H1 (cell line): Measurements from ENCODE around the gene PRKN. TPM values are rescaled to one million over a fixed set of nuclear protein-coding genes. Genes with fewer than 3 reads are reported as not detected.

ENCODE experiments used
- CTCF ChIA-PET: fragments of 300-600 bp; sonication (Branson Sonifier 250); formaldehyde crosslinking; loops from one replicate; lab custom pipeline; 2021; ENCODE audit not compliant: partially characterized antibody; lab: Charles Lee
- POLR2A ChIA-PET: fragments of 300-600 bp; sonication (Branson Sonifier 250); formaldehyde crosslinking; loops from one replicate; lab custom pipeline; 2021; ENCODE audit warnings: inconsistent platforms; ENCODE audit not compliant: partially characterized antibody; lab: Charles Lee
- DNase-seq, 2 experiments: peaks; one replicate each; pipeline versions ENCODE4 v3.0.0 to v3.0.0-alpha.2; 2010 to 2022; ENCODE audit warnings: low spot score in 2 of 2, low read depth in 1 of 2, mixed read lengths in 1 of 2
- FAIRE-seq: peaks from 2 replicates; lab custom pipeline; 2011; peaks lifted over from hg19 to GRCh38; lab: Jason Lieb, UNC
- H2AFZ ChIP-seq: 2 replicates; pipeline ENCODE4 v1.8.1; 2012; ENCODE audit warnings: low read length, inconsistent platforms
- H2AK5ac ChIP-seq: 2 replicates; pipeline ENCODE4 v1.6.1; 2013; ENCODE audit warnings: low read depth, low read length
- H2BK120ac ChIP-seq: replicated peaks from 2 replicates; pipeline ENCODE3; 2013; ENCODE audit warnings: low read depth, low read length, inconsistent platforms
- H2BK12ac ChIP-seq: 2 replicates; pipeline ENCODE4 v1.6.1; 2013; ENCODE audit warnings: low read depth, low read length
- H2BK15ac ChIP-seq: 2 replicates; pipeline ENCODE4 v1.6.1; 2013; ENCODE audit warnings: low read length
- H2BK20ac ChIP-seq: 2 replicates; pipeline ENCODE4 v1.6.1; 2013; ENCODE audit warnings: low read length
- H2BK5ac ChIP-seq: 2 replicates; pipeline ENCODE4 v1.6.1; 2013; ENCODE audit warnings: low read depth, low read length
- H3K14ac ChIP-seq: 2 replicates; pipeline ENCODE4 v1.6.1; 2013; ENCODE audit warnings: inconsistent platforms; ENCODE audit not compliant: insufficient read length
- H3K18ac ChIP-seq: 2 replicates; pipeline ENCODE4 v1.6.1; 2013; ENCODE audit warnings: low read length; ENCODE audit errors: extremely low read depth
- H3K23ac ChIP-seq: 2 replicates; pipeline ENCODE4 v1.6.1; 2013; ENCODE audit warnings: inconsistent platforms; ENCODE audit not compliant: insufficient read length
- H3K23me2 ChIP-seq: 2 replicates; pipeline ENCODE4 v1.6.1; 2013; ENCODE audit warnings: low read depth, low read length
- H3K27ac ChIP-seq: 2 replicates; pipeline ENCODE4 v1.6.1; 2011; ENCODE audit warnings: low read depth, low read length, inconsistent platforms
- H3K27me3 ChIP-seq, 4 experiments: replicated peaks in 1 of 4; 1 replicate in 1 of 4; 2 replicates in 3 of 4; pipeline versions ENCODE4 v1.6.1 to v1.8.1; 2011 to 2013; ENCODE audit warnings: low read length in 3 of 4, mild to moderate bottlenecking in 3 of 4, inconsistent platforms in 2 of 4, mixed read lengths in 2 of 4, moderate library complexity in 1 of 4; ENCODE audit not compliant: control insufficient read depth in 3 of 4, insufficient read depth in 3 of 4; ENCODE audit errors: extremely low read depth in 1 of 4
- H3K36me3 ChIP-seq, 4 experiments: 2 replicates each; pipeline versions ENCODE4 v1.6.1 to v1.8.1; 2011 to 2013; ENCODE audit warnings: mild to moderate bottlenecking in 4 of 4, low read length in 3 of 4, moderate library complexity in 2 of 4, control low read depth in 1 of 4, inconsistent platforms in 1 of 4; ENCODE audit not compliant: insufficient read depth in 4 of 4, control insufficient read depth in 2 of 4
- H3K4ac ChIP-seq: replicated peaks from 2 replicates; pipeline ENCODE3; 2013; ENCODE audit warnings: low read length, low read depth, mixed read lengths, inconsistent platforms; ENCODE audit not compliant: insufficient read length
- H3K4me1 ChIP-seq, 4 experiments: replicated peaks in 1 of 4; 1 replicate in 1 of 4; 2 replicates in 3 of 4; pipeline versions ENCODE4 v1.6.1 to v1.8.1; 2011 to 2013; ENCODE audit warnings: low read length in 3 of 4, inconsistent platforms in 2 of 4, mixed read lengths in 1 of 4; ENCODE audit not compliant: insufficient read depth in 4 of 4, control insufficient read depth in 3 of 4
- H3K4me2 ChIP-seq, 2 experiments: 2 replicates each; pipeline versions ENCODE4 v1.6.1 to v1.8.1; 2011 to 2013; ENCODE audit warnings: low read depth in 2 of 2, low read length in 2 of 2, control low read depth in 1 of 2, inconsistent platforms in 1 of 2, mild to moderate bottlenecking in 1 of 2; ENCODE audit not compliant: insufficient read depth in 1 of 2
- H3K4me3 ChIP-seq, 4 experiments: fragments of 200-600, 300-600 bp in 1 of 4; sonication (generic), shearing (Covaris generic), sonication (Bioruptor Twin) in 1 of 4; 2 replicates each; pipeline versions ENCODE4 v1.5.1 to v1.8.1; 2011 to 2016; ENCODE audit warnings: low read length in 4 of 4, low read depth in 3 of 4, control low read depth in 2 of 4, inconsistent platforms in 2 of 4, mild to moderate bottlenecking in 2 of 4, mixed read lengths in 1 of 4, moderate library complexity in 1 of 4; ENCODE audit not compliant: insufficient read depth in 2 of 4; ENCODE audit errors: extremely low read depth in 1 of 4
- H3K56ac ChIP-seq: replicated peaks from 2 replicates; pipeline ENCODE3; 2013; ENCODE audit warnings: low read depth, mild to moderate bottlenecking, mixed read lengths, low read length, inconsistent platforms; ENCODE audit not compliant: insufficient read length
- H3K79me1 ChIP-seq: 2 replicates; pipeline ENCODE4 v1.6.1; 2013; ENCODE audit warnings: low read depth, low read length, control low read depth
- H3K79me2 ChIP-seq, 2 experiments: 2 replicates each; pipeline versions ENCODE4 v1.6.1 to v1.8.1; 2012 to 2013; ENCODE audit warnings: low read length in 2 of 2, mild to moderate bottlenecking in 2 of 2, inconsistent platforms in 1 of 2; ENCODE audit not compliant: insufficient read depth in 2 of 2, control insufficient read depth in 1 of 2
- H3K9ac ChIP-seq, 4 experiments: replicated peaks in 1 of 4; 1 replicate in 1 of 4; 2 replicates in 3 of 4; pipeline versions ENCODE4 v1.6.1 to v1.8.1; 2011 to 2013; ENCODE audit warnings: low read depth in 3 of 4, low read length in 3 of 4, control low read depth in 2 of 4, mild to moderate bottlenecking in 2 of 4, moderate library complexity in 2 of 4, inconsistent platforms in 1 of 4; ENCODE audit errors: extremely low read depth in 1 of 4
- H3K9me3 ChIP-seq, 2 experiments: 2 replicates each; pipeline versions ENCODE4 v1.6.1 to v1.8.1; 2012 to 2013; ENCODE audit warnings: mild to moderate bottlenecking in 2 of 2, moderate library complexity in 2 of 2, control low read depth in 1 of 2, inconsistent platforms in 1 of 2, low read depth in 1 of 2, low read length in 1 of 2, mixed read lengths in 1 of 2; ENCODE audit not compliant: insufficient read depth in 2 of 2
- H4K20me1 ChIP-seq, 2 experiments: replicated peaks in 1 of 2; 2 replicates each; pipeline versions ENCODE3 to v1.8.1; 2011 to 2013; ENCODE audit warnings: inconsistent platforms in 2 of 2, low read length in 2 of 2, mild to moderate bottlenecking in 1 of 2; ENCODE audit not compliant: insufficient read depth in 2 of 2, control insufficient read depth in 1 of 2
- H4K5ac ChIP-seq: 2 replicates; pipeline ENCODE4 v1.6.1; 2013; ENCODE audit warnings: low read length, low read depth, mixed read lengths, inconsistent platforms; ENCODE audit not compliant: insufficient read length
- H4K8ac ChIP-seq: 2 replicates; pipeline ENCODE4 v1.8.0; 2013; ENCODE audit warnings: mild to moderate bottlenecking, moderate library complexity, low read length, inconsistent platforms; ENCODE audit not compliant: insufficient read depth; ENCODE audit errors: extremely low read depth
- H4K91ac ChIP-seq: replicated peaks from 2 replicates; pipeline ENCODE3; 2013; ENCODE audit warnings: low read length, mixed read lengths, inconsistent platforms; ENCODE audit not compliant: insufficient read length
- CTCF ChIP-seq, 3 experiments: IDR thresholded peaks; 1 replicate in 2 of 3; 2 replicates in 1 of 3; pipeline versions ENCODE4 v1.5.1 to v1.6.1; 2011; ENCODE audit warnings: low read length in 3 of 3, mild to moderate bottlenecking in 3 of 3, inconsistent platforms in 2 of 3, low read depth in 1 of 3, moderate library complexity in 1 of 3; ENCODE audit not compliant: insufficient read depth in 1 of 3; ENCODE audit errors: control extremely low read depth in 1 of 3
- EZH2 ChIP-seq: fragments of 200-600 bp; sonication (generic); IDR thresholded peaks from 2 replicates; pipeline ENCODE4 v1.7.1; 2012; ENCODE audit warnings: low read depth, mild to moderate bottlenecking, moderate library complexity, low read length, inconsistent platforms; ENCODE audit not compliant: severe bottlenecking
- HDAC2 ChIP-seq, 2 experiments: fragments of 300-600 bp in 1 of 2; sonication (generic) in 1 of 2; IDR thresholded peaks; 2 replicates each; pipeline ENCODE4 v1.6.1; 2011 to 2012; ENCODE audit warnings: low read depth in 2 of 2, low read length in 2 of 2, mild to moderate bottlenecking in 2 of 2, moderate library complexity in 2 of 2, borderline replicate concordance in 1 of 2, inconsistent platforms in 1 of 2
- MAFK ChIP-seq: IDR thresholded peaks from 2 replicates; pipeline ENCODE4 v1.6.1; 2012; ENCODE audit warnings: low read depth, mild to moderate bottlenecking, improper control_type of control experiment, low read length
- RFX5 ChIP-seq: IDR thresholded peaks from 2 replicates; pipeline ENCODE4 v1.6.1; 2011; ENCODE audit warnings: low read depth, low read length, improper control_type of control experiment, borderline replicate concordance
- SIRT6 ChIP-seq: IDR thresholded peaks from one replicate; pipeline ENCODE4 v1.7.1; 2012; ENCODE audit warnings: low read length, inconsistent platforms
- SRF ChIP-seq: IDR thresholded peaks from 2 replicates; pipeline ENCODE4 v1.6.1; 2011; ENCODE audit warnings: mild to moderate bottlenecking, low read depth, low read length, moderate library complexity
- SUZ12 ChIP-seq: fragments of 200-600 bp; sonication (generic); IDR thresholded peaks from 2 replicates; pipeline ENCODE4 v1.6.1; 2012; ENCODE audit warnings: mild to moderate bottlenecking, inconsistent platforms, low read length, moderate library complexity, mixed read lengths
- TAF1 ChIP-seq: IDR thresholded peaks from 2 replicates; pipeline ENCODE4 v1.6.1; 2011; ENCODE audit warnings: mild to moderate bottlenecking, low read depth, low read length
- USF2 ChIP-seq: IDR thresholded peaks from 2 replicates; pipeline ENCODE4 v1.6.1; 2011; ENCODE audit warnings: low read length, improper control_type of control experiment
- WGBS, 2 experiments: shearing (Covaris generic) in 1 of 2; methylation state at CpG; one replicate each; pipeline versions ENCODE4 v1.1.6 to v1.1.7; 2013 to 2015; ENCODE audit warnings: low lambda C conversion rate in 2 of 2, mixed read lengths in 2 of 2, inconsistent platforms in 1 of 2, low coverage in 1 of 2, missing lambda C conversion rate in 1 of 2; ENCODE audit not compliant: insufficient replicate concordance in 2 of 2, insufficient coverage in 1 of 2, insufficient read length in 1 of 2; ENCODE audit errors: extremely low coverage in 1 of 2, missing lambda C conversion rate in 1 of 2; 5-methylcytosine and 5-hydroxymethylcytosine counted together
- polyA plus RNA-seq, 7 experiments: library from polyadenylated mRNA; depleted of rRNA in 3 of 7; stranded (reverse) in 5 of 7; unstranded in 2 of 7; fragments of >200 nt in 5 of 7; fragments of 200-250 nt in 2 of 7; gene quantifications; 1 replicate in 5 of 7; 2 replicates in 1 of 7; 4 replicates in 1 of 7; pipeline versions ENCODE4 v1.2.1 to v1.2.3, GENCODE V29; 2011 to 2013; ENCODE audit warnings: missing spikeins in 2 of 7, mixed read lengths in 2 of 7
- total RNA-seq: library from RNA; stranded (reverse); fragmentation: NEBNext Ultra II Directional; extraction: Animal tissue kit (Norgen Biotek cat#: 25700); gene quantifications from 2 replicates; pipeline ENCODE4 v1.2.1, GENCODE V29; 2021

PRKN gene
- total and polyA plus RNA-seq, 2 of the 8 experiments (the other 6 are each of a cell fraction or from before 2014, with no cell fraction given) = 0.13 to 0.29 TPM

- Histone ChIP-seq H3K4me1 (peaks cover 0 to 4% (median 3%) of the 10 kb centered on the region in 4 experiments; a peak in 3 of 7 replicates), H3K79me1 (no peaks in the 10 kb centered on the region), H3K27me3 (no peaks in the 10 kb centered on the region), H3K36me3 (no peaks in the 10 kb centered on the region), H3K4ac (no peak overlapping the region), H3K9ac (no peak overlapping the region), H2BK20ac (no peak overlapping the region), H3K4me3 (no peak overlapping the region), H3K18ac (no peak overlapping the region), H4K20me1 (no peaks in the 10 kb centered on the region), H4K8ac (no peak overlapping the region), H2BK12ac (no peak overlapping the region), H3K23ac (no peak overlapping the region), H3K14ac (no peak overlapping the region), H3K79me2 (no peaks in the 10 kb centered on the region), H3K4me2 (no peak overlapping the region), H2AK5ac (no peak overlapping the region), H4K5ac (no peak overlapping the region), H2BK5ac (no peak overlapping the region), H2BK120ac (no peak overlapping the region), H2AFZ (no peak overlapping the region), H3K9me3 (no peaks in the 10 kb centered on the region), H4K91ac (no peak overlapping the region), H2BK15ac (no peak overlapping the region), H3K27ac (no peak overlapping the region), H3K23me2 (no peaks in the 10 kb centered on the region), H3K56ac (no peak overlapping the region)
- POLR2A ChIA-PET = no interaction called here
- 100% methylated on average over 2 of the region's 2 CpGs; no CpG with 5 or more reads in 1 of the 2 experiments for WGBS, 2 experiments
- no peak for FAIRE-seq
- CTCF ChIA-PET = no interaction called here
- no peak for DNase-seq
- TF ChIP-seq EZH2 (no peak), RFX5 (no peak), CTCF (IDR thresholded peaks at IDR 0.05; ENCODE audit: control extremely low read depth in 1 of 3, insufficient read depth in 1 of 3, low read depth in 1 of 3, low read length in 3 of 3) (no peak), USF2 (no peak), SUZ12 (no peak), HDAC2 (IDR thresholded peaks at IDR 0.05; ENCODE audit: borderline replicate concordance in 1 of 2, low read depth in 2 of 2, low read length in 2 of 2) (no peak), SRF (no peak), SIRT6 (no peak), TAF1 (no peak), MAFK (no peak)
Measured at GRCh38 chr6:162267641-162268040, 459.9 kb downstream of the PRKN start.
